Activated CD4-positive, alpha-beta T cell treated with anti-CD3 and anti-CD28 coated beads for 24 hours (primary cell): ENCODE results near the gene PPP2R5E.

Source experiments
- DNase-seq, 2 donors: peaks; one replicate each; pipeline ENCODE4 v3.0.0-alpha.2; 2020; ENCODE audit warnings: low read depth in 2 of 2

The PPP2R5E gene

GRCh38 chr14:63470962-63471793 lies 72.0 kb downstream of the PPP2R5E start:
- no peak for DNase-seq

- no peak for DNase-seq
Measured at GRCh38 chr14:63468294-63468693, 74.9 kb downstream of the PPP2R5E start.

- DNase-seq = no peak
Measured at GRCh38 chr14:63467440-63468072, 75.6 kb downstream of the PPP2R5E start.

- no peak for DNase-seq
Measured at GRCh38 chr14:63465347-63465746, 77.8 kb downstream of the PPP2R5E start.

- DNase-seq = no peak
Measured at GRCh38 chr14:63460680-63461369, 82.4 kb downstream of the PPP2R5E start.

GRCh38 chr14:63459738-63460137 lies 83.4 kb downstream of the PPP2R5E start:
- DNase-seq = no peak

GRCh38 chr14:63457498-63457897 lies 85.7 kb downstream of the PPP2R5E start:
- DNase-seq = no peak

GRCh38 chr14:63454863-63455622 lies 88.1 kb downstream of the PPP2R5E start:
- no peak for DNase-seq

- DNase-seq = no peak
Measured at GRCh38 chr14:63454436-63454835, 88.7 kb downstream of the PPP2R5E start.

GRCh38 chr14:63453443-63453936 lies 89.7 kb downstream of the PPP2R5E start:
- DNase-seq = no peak

GRCh38 chr14:63452796-63453195 lies 90.4 kb downstream of the PPP2R5E start:
- DNase-seq = no peak

- DNase-seq = no peak
Measured at GRCh38 chr14:63448841-63449240, 94.3 kb downstream of the PPP2R5E start.

- DNase-seq = no peak
Measured at GRCh38 chr14:63444588-63444987, 98.6 kb downstream of the PPP2R5E start.

- no peak for DNase-seq
Measured at GRCh38 chr14:63443988-63444387, 99.2 kb downstream of the PPP2R5E start.

- DNase-seq = no peak
Measured at GRCh38 chr14:63443361-63443760, 99.8 kb downstream of the PPP2R5E start.

GRCh38 chr14:63438065-63438757 lies 105.0 kb downstream of the PPP2R5E start:
- peak; percentile 3 to 7 for DNase-seq

- no peak for DNase-seq
Measured at GRCh38 chr14:63436286-63437098, 106.7 kb downstream of the PPP2R5E start.

GRCh38 chr14:63435838-63436237 lies 107.3 kb downstream of the PPP2R5E start:
- no peak for DNase-seq

- DNase-seq = no peak
Measured at GRCh38 chr14:63435204-63435603, 108.0 kb downstream of the PPP2R5E start.

- DNase-seq = no peak
Measured at GRCh38 chr14:63432888-63433552, 110.2 kb downstream of the PPP2R5E start.
